ENCODE results near the gene FARP1. TPM values are rescaled to one million over a fixed set of nuclear protein-coding genes. Genes with fewer than 3 reads are reported as not detected.

The FARP1 gene
- total RNA-seq, 4 donors from 2014 or later: 13.7 to 38.9 (median 30.2) TPM

DNA sequence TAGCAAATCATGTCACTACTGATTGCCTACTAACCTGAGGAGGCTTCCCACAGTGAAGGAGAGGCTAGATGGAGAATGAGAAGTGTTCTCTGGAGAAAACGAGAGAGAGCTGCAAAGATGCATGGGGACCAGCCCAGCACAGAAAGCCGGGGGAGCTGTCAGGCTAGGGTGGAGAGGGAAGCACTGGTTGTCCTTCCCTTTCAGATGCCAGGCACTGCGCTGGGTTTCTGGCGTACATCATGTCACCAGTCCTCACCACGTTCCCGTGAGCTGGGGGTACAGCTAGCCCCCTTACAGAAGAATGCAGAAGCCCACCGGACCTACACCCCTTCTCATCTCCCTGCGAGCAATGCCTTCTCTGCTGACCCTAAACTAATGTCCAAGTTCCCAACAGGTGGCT lies 348.0 kb downstream of the FARP1 start:
- DNase-seq (ENCODE audit: low spot score): no peak
- ATAC-seq (ENCODE audit: low FRiP score): no peak
- TF ChIP-seq, protein P1, sequence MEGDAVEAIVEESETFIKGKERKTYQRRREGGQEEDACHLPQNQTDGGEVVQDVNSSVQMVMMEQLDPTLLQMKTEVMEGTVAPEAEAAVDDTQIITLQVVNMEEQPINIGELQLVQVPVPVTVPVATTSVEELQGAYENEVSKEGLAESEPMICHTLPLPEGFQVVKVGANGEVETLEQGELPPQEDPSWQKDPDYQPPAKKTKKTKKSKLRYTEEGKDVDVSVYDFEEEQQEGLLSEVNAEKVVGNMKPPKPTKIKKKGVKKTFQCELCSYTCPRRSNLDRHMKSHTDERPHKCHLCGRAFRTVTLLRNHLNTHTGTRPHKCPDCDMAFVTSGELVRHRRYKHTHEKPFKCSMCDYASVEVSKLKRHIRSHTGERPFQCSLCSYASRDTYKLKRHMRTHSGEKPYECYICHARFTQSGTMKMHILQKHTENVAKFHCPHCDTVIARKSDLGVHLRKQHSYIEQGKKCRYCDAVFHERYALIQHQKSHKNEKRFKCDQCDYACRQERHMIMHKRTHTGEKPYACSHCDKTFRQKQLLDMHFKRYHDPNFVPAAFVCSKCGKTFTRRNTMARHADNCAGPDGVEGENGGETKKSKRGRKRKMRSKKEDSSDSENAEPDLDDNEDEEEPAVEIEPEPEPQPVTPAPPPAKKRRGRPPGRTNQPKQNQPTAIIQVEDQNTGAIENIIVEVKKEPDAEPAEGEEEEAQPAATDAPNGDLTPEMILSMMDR (IDR thresholded peaks at IDR 0.05): no peak

DNA sequence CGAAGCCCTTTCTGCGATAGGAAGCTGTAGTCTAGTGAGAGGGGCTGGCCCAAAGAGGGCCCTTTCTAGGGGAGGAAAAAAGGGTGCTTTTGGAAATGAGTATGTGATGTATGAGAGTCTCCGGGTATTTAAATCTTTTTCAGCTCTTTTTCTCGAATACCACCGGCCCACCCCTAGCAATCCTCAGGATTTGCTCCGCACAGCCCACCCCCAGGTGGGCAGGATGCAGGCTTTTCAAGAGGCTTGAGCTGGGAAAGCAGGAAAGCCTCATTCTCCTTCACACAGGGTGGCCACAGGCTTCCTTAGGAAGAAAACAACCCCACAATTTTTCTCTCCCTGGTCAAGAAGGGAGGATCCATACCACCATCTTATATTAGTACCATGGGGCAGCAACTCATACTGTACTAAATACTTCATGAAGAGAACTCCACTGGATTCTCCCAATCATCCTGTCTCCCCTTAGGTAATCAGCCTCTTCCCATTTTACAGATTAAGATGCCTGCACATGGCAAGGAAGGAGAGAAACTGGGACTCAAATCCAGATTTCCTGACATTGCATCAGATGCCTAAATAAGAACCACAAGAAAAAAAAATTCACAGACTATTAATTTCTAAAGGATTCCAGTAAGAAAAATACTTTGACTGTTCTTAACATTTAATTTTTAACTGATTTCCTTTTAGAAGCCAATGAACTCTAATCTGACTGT lies 349.6 kb downstream of the FARP1 start:
- DNase-seq (ENCODE audit: low spot score) (no peak), ATAC-seq (ENCODE audit: low FRiP score) (no peak)
- TF ChIP-seq, protein P1 (IDR thresholded peaks at IDR 0.05): no peak

DNA sequence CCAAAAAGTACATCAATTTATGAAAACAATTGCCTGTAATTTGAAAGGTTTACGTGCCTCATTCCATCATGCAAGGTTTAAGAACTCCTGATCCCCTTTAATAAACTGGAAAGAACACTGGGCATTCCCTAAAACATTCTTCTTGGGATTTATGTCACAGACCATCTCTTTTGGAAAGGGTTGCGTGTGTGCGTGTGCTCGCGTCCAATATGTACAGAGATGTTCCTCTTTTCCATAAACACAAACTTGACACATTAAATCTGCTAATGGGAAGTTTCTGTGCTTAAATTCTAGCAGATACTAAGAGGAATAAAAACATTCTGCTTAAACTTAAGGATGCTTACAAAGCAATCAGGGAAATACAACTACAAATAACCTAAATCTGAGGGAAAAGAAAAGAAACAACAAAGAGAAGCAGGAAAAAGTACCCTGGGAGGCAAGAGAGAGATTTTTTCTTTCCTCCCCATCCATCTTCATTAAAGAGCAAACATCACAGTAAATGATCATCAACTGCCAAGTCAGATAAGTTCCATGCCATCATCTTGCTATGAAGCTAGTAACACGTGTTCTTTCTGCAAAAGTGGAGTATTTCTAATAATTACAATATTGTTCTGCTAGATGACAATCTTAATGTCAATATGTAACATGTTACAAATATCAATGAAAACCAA lies 350.3 kb downstream of the FARP1 start:
- ATAC-seq (ENCODE audit: low FRiP score): no peak
- no peak for DNase-seq (ENCODE audit: low spot score)
- TF ChIP-seq, protein P1 (IDR thresholded peaks at IDR 0.05): no peak

DNA sequence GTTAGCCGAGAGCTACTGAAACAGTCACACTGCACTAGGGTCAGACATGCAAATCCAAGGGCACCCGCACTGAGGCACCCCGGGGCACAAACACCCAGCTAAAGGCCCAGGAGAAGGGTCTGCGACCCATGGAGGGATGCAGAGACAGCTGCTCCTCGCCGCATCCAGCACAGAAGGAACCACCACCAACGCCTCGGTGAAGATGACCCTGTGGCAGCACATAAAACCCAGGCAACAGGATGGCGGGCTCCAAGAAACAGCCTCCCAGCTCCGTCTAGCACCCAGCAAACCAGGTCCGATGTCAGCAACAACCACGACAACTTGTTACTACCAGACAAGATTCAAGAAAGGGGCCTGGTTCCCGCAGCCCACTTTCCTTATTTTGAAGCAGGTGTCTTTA lies 351.9 kb downstream of the FARP1 start:
- no peak for ATAC-seq (ENCODE audit: low FRiP score)
- DNase-seq (ENCODE audit: low spot score): no peak
- TF ChIP-seq, protein P1 (IDR thresholded peaks at IDR 0.05): no peak

DNA sequence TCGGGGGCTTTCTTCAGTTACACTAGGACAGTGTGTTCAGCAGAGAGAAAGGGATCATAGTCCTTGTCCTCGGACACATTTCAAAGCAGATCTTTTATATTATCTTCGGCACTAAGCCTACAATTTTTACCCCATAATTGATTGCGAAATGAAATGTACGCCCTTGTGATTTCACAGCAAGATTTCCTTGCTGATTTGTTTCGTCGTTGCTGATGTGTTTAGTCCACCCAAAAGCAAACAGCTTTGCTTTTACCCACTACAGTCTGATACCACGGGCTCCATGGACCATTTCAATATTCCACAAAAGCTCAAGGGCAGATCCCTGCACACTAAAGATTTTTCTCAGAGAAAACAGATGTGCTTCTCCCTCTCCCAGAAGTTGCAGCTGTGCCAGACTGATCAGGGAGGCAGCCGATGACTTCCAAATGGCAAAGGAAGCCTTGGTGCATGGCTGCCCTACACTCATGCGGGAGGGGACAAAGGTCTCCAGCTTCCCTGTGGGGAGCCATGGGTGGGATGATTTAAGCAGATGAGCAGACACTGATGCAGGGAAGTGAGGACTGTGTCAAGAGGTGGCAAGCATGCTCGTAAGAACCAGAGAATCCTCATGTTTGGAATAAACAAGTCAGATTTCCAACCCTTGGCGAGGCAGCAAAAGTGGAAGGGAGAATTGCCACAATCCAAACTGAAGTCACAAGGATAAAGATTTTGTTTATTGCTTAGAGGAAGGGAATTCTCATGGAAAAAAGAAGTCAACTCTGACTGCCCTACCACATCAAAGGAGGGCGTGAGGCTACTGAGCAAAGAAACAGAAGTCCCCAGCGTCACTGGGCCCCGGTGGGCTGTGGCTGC lies 353.0 kb downstream of the FARP1 start:
- TF ChIP-seq, protein P1 (IDR thresholded peaks at IDR 0.05): no peak
- ATAC-seq (ENCODE audit: low FRiP score): peak; percentile 51
- no peak for DNase-seq (ENCODE audit: low spot score)

DNA sequence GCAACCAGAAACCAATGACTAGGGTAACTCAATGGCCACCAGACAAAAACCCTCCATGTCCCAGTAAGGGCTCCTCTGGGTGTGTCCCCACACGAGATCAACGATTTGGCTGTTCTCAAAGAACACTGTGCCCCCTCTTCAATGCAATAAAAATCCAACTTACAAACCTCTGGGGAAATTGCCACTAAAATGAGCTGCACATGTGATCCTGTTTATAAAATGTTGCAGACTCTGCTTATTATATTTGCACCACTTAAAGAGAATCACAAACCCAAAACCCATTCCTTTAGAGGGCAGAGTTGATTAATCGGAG lies 353.5 kb downstream of the FARP1 start:
- DNase-seq (ENCODE audit: low spot score): no peak
- TF ChIP-seq, protein P1 (IDR thresholded peaks at IDR 0.05): no peak
- no peak for ATAC-seq (ENCODE audit: low FRiP score)

Data from omental fat pad (tissue), 4 donors.